Heart right ventricle (tissue), 16 donors: Measurements from ENCODE around the gene RAB33B. TPM values are rescaled to one million over a fixed set of nuclear protein-coding genes. Genes with fewer than 3 reads are reported as not detected.

Source experiments
- ATAC-seq, 8 donors: fragments of 200-7000 bp; cut with Tn5 transposase; one replicate each; pipeline ENCODE4 v1.9.1; 2020; ENCODE audit warnings: mild to moderate bottlenecking in 8 of 8, moderate library complexity in 8 of 8, moderate number of reproducible peaks in 1 of 8
- DNase-seq, 2 donors: peaks; one replicate each; pipeline ENCODE4 v3.0.0-alpha.2; 2020
- H3K27ac ChIP-seq, 10 donors: fragments of 200-600 bp; sonication (generic) in 2 of 10; one replicate each; pipeline versions ENCODE4 v1.5.0 to v1.8.0; 2020 to 2022; ENCODE audit warnings: mild to moderate bottlenecking in 3 of 10
- H3K27me3 ChIP-seq, 7 donors: fragments of 200-600 bp; one replicate each; pipeline ENCODE4 v1.8.0; 2021 to 2022; ENCODE audit warnings: mild to moderate bottlenecking in 2 of 7
- H3K36me3 ChIP-seq, 9 donors: fragments of 200-600 bp; sonication (generic) in 1 of 9; one replicate each; pipeline versions ENCODE4 v1.5.0 to v1.8.0; 2020 to 2022; ENCODE audit warnings: mild to moderate bottlenecking in 2 of 9
- H3K4me1 ChIP-seq, 9 donors: fragments of 200-600 bp; sonication (generic) in 1 of 9; one replicate each; pipeline versions ENCODE4 v1.5.0 to v1.8.0; 2020 to 2022; ENCODE audit warnings: mild to moderate bottlenecking in 4 of 9
- H3K4me3 ChIP-seq, 10 donors: fragments of 200-600 bp; sonication (generic) in 2 of 10; one replicate each; pipeline versions ENCODE4 v1.5.0 to v1.8.0; 2020 to 2022; ENCODE audit warnings: mild to moderate bottlenecking in 7 of 10, moderate library complexity in 2 of 10
- H3K9me3 ChIP-seq, 11 donors: fragments of 200-600 bp in 10 of 11; sonication (generic) in 2 of 11; one replicate each; pipeline versions ENCODE4 v1.5.0 to v1.8.0; 2013 to 2022; ENCODE audit warnings: mild to moderate bottlenecking in 2 of 11, control low read depth in 1 of 11, moderate library complexity in 1 of 11
- CTCF ChIP-seq, 9 donors: fragments of 200-600 bp; sonication (generic) in 2 of 9; IDR thresholded peaks; one replicate each; pipeline versions ENCODE4 v1.5.0 to v1.8.0; 2021 to 2022; ENCODE audit warnings: antibody characterized with exemption in 9 of 9, mild to moderate bottlenecking in 5 of 9, moderate library complexity in 1 of 9
- WGBS, 2 donors: extraction: QIAGEN DNeasy Blood & Tissue Kit; methylation state at CpG; one replicate each; pipeline ENCODE4 v1.1.7; 2013; ENCODE audit warnings: inconsistent platforms in 1 of 2; 5-methylcytosine and 5-hydroxymethylcytosine counted together
- intact Hi-C, 10 donors: fragments of 100-400 bp; cut with DNase I; formaldehyde crosslinking; loops; one replicate each; pipeline versions ENCODE4 v1.11.1 to v1.14.2; 2022
- polyA plus RNA-seq, 2 donors: library from polyadenylated mRNA; stranded (reverse); fragments of 200-250 nt; gene quantifications; one replicate each; pipeline ENCODE4 v1.2.3, GENCODE V29; 2013
- total RNA-seq, 10 donors: library from RNA; stranded (reverse); fragmentation: NEBNext Ultra II Directional in 3 of 10; extraction: Animal tissue kit (Norgen Biotek cat#: 25700) in 3 of 10; gene quantifications; one replicate each; pipeline versions ENCODE4 v1.2.1 to v1.2.4, GENCODE V29; 2021 to 2023
- donor health status: Arrhythmogenic right ventricular cardiomyopathy.
- donor health status: ischemic (EF 13 %, LVEDD 7.1; RV severe dilation, severe dysfunction).
- donor health status: healthy with polysubstance abuse.
- donor health status: DM: no; HTN: yes; CAD: no.
- donor health status: DM: no; HTN: no; CAD: no.
- donor health status: ischemic (EF 25% LVEDD 6.9; RV normal size, moderate dysfunction).
- donor health status: ischemic (EF 25% LVEDD 5.7; RV mildly dilated, moderate dysfunction).
- donor health status: healthy.
- donor health status: DM: yes; HTN: yes; CAD: no.
- donor health status: Ischemic cardiomyopathy.
- donor health status: ischemic (EF 35%, LVEDD 5.7; RV mildly dilated, moderate dysfunction).
- donor health status: nonischemic (EF 11% LVEDD 7.7; RV severe dilation, severe dysfunction).
- donor health status: DM: yes; HTN: yes; CAD: no.
- donor health status: PGD.
- donor health status: ischemic (EF 29% LVEDD 5.4; RV normal size, mild dysfunction).
- donor health status: nonischemic (EF 23%, LVEDD 6.1; RV moderate dilation, normal function).

Gene RAB33B
- total and polyA plus RNA-seq, 12 donors = 2.4 to 7.5 (median 6.6) TPM

GRCh38 chr4:139522457-139522856 is 68.5 kb downstream of the RAB33B start:
- H3K9me3 ChIP-seq = no peaks in the 10 kb centered on the region
- peak overlapping the region in 2 of 10 donors; percentile 1 to 41 for H3K27ac ChIP-seq
- H3K27me3 ChIP-seq = no peaks in the 10 kb centered on the region
- DNase-seq = no peak
- H3K4me1 ChIP-seq = peaks cover 0 to 23% (median 3%) of the 10 kb centered on the region in 9 donors
- H3K36me3 ChIP-seq = peaks cover 0 to 100% (median 55%) of the 10 kb centered on the region in 9 donors
- 78 to 81% methylated on average over 4 of the region's 4 CpGs for WGBS, 2 donors
- H3K4me3 ChIP-seq = no peak overlapping the region
- intact Hi-C loops = no loop called here
- TF ChIP-seq CTCF (IDR thresholded peaks at IDR 0.05) = peak in 1 of 9 donors; percentile 10
- ATAC-seq = peak in 7 of 8 donors; percentile 38 to 91 (median 70)

GRCh38 chr4:139523076-139523475 is 69.2 kb downstream of the RAB33B start:
- H3K27ac ChIP-seq = no peak overlapping the region
- H3K9me3 ChIP-seq = no peaks in the 10 kb centered on the region
- ATAC-seq (no peak), DNase-seq (no peak)
- WGBS, 2 donors = 83 to 87% methylated on average over 1 of the region's 1 CpG
- H3K27me3 ChIP-seq = no peaks in the 10 kb centered on the region
- intact Hi-C loops = no loop called here
- peaks cover 0 to 100% (median 54%) of the 10 kb centered on the region in 9 donors for H3K36me3 ChIP-seq
- no peak for TF ChIP-seq CTCF (IDR thresholded peaks at IDR 0.05)
- peaks cover 0 to 24% (median 3%) of the 10 kb centered on the region in 9 donors for H3K4me1 ChIP-seq
- no peak overlapping the region for H3K4me3 ChIP-seq

GRCh38 chr4:139524062-139524631 is 70.2 kb downstream of the RAB33B start:
- DNase-seq (no peak), ATAC-seq (no peak)
- intact Hi-C loops = no loop called here
- Histone ChIP-seq H3K27ac (peak overlapping the region in 1 of 10 donors; percentile 11), H3K36me3 (peaks cover 0 to 100% (median 56%) of the 10 kb centered on the region in 9 donors), H3K27me3 (no peaks in the 10 kb centered on the region), H3K4me3 (no peak overlapping the region), H3K9me3 (no peaks in the 10 kb centered on the region), H3K4me1 (peaks cover 0 to 32% (median 3%) of the 10 kb centered on the region in 9 donors)
- TF ChIP-seq CTCF (IDR thresholded peaks at IDR 0.05) = no peak
- 83 to 89% methylated on average over 4 of the region's 4 CpGs for WGBS, 2 donors

GRCh38 chr4:139525414-139525813 is 71.5 kb downstream of the RAB33B start:
- Histone ChIP-seq H3K9me3 (no peaks in the 10 kb centered on the region), H3K36me3 (peaks cover 0 to 96% (median 45%) of the 10 kb centered on the region in 9 donors), H3K27ac (no peak overlapping the region), H3K4me3 (no peak overlapping the region), H3K4me1 (peaks cover 0 to 34% (median 3%) of the 10 kb centered on the region in 9 donors), H3K27me3 (no peaks in the 10 kb centered on the region)
- WGBS, 2 donors = 43 to 46% methylated on average over 2 of the region's 2 CpGs
- intact Hi-C loops = no loop called here
- ATAC-seq (no peak), DNase-seq (no peak)
- no peak for TF ChIP-seq CTCF (IDR thresholded peaks at IDR 0.05)

Other genes with a start within 250 kb of the RAB33B start
- 1 to 10 TPM in 5 of 10 donors, under 1 TPM in 4, not detected in 1; 0.36 to 2.3 (median 1.1) TPM for gene MGARP, start 173.9 kb upstream of the RAB33B start, total RNA-seq
- 1 to 10 TPM; 1.5 to 1.7 TPM for gene MGARP, start 173.9 kb upstream of the RAB33B start, polyA plus RNA-seq
- 10 to 100 TPM; 26.1 to 45.4 (median 33.7) TPM for gene NAA15, start 152.6 kb upstream of the RAB33B start, total RNA-seq
- 10 to 100 TPM in 1 of 2 donors, 1 to 10 TPM in 1; 8.2 to 12.0 TPM for gene NAA15, start 152.6 kb upstream of the RAB33B start, polyA plus RNA-seq
- gene NDUFC1, start 151.6 kb upstream of the RAB33B start, total RNA-seq = 100 to 1,000 TPM; 184 to 248 (median 204) TPM
- 100 to 1,000 TPM; 213 to 266 TPM for gene NDUFC1, start 151.6 kb upstream of the RAB33B start, polyA plus RNA-seq
- 10 to 100 TPM; 41.0 to 79.2 (median 57.8) TPM for gene SETD7, start 102.1 kb downstream of the RAB33B start, total RNA-seq
- 10 to 100 TPM; 12.0 to 13.5 TPM for gene SETD7, start 102.1 kb downstream of the RAB33B start, polyA plus RNA-seq
- gene MGST2, start 211.7 kb downstream of the RAB33B start, total RNA-seq = 100 to 1,000 TPM in 9 of 10 donors, 10 to 100 TPM in 1; 99.1 to 125 (median 107) TPM
- gene MGST2, start 211.7 kb downstream of the RAB33B start, polyA plus RNA-seq = 100 to 1,000 TPM in 1 of 2 donors, 10 to 100 TPM in 1; 97.6 to 203 TPM